ENCODE measurements around the gene GIGYF1.

Gene GIGYF1

DNA sequence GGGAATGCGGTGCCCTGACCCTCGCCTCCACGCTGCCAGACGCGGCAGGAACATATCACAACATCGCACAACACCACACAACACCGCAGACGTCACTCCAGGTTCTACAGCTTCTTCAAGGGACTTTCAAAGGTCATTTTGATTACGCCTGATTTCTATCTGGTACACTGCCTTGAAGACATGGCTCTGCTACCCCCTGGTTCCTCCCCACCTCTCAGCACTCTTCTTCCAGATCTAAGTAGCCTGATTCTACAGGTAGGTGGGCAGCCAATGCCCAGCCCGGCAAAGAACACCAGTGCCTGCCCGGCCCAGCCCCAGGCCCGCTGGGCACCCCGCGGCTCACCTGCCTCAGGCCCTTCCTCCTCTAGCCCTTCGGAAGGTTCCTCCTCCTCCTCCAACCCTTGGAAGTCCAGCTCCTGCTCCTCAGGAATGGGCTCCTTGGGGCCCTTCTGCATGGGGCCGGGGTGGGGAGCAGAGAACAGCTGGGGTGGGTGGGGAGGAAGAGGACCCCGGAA, 8.4 kb downstream of the GIGYF1 start:
- H3K36me3 ChIP-seq (ENCODE audit: insufficient read depth), result no peaks in the 10 kb centered on the region; the same call in 1 of the 2 replicates
- H3K9ac ChIP-seq, result no peak overlapping the region
- H3K27ac ChIP-seq, result no peak overlapping the region
- no peaks in the 10 kb centered on the region for H3K4me1 ChIP-seq (ENCODE audit: low read depth, poor library complexity, severe bottlenecking)
- H3K4me3 ChIP-seq (IDR thresholded peaks at IDR 0.05; ENCODE audit: insufficient read depth, low read depth, low read length), result no peak overlapping the region
- no peaks in the 10 kb centered on the region for H3K27me3 ChIP-seq (ENCODE audit: insufficient read depth, low read depth)
- H3K79me2 ChIP-seq (ENCODE audit: insufficient read depth, low read depth), result peaks cover 22% of the 10 kb centered on the region; the same call in 1 of the 2 replicates
- H2AFZ ChIP-seq (ENCODE audit: low read depth), result no peak overlapping the region
- TF ChIP-seq, protein P1, sequence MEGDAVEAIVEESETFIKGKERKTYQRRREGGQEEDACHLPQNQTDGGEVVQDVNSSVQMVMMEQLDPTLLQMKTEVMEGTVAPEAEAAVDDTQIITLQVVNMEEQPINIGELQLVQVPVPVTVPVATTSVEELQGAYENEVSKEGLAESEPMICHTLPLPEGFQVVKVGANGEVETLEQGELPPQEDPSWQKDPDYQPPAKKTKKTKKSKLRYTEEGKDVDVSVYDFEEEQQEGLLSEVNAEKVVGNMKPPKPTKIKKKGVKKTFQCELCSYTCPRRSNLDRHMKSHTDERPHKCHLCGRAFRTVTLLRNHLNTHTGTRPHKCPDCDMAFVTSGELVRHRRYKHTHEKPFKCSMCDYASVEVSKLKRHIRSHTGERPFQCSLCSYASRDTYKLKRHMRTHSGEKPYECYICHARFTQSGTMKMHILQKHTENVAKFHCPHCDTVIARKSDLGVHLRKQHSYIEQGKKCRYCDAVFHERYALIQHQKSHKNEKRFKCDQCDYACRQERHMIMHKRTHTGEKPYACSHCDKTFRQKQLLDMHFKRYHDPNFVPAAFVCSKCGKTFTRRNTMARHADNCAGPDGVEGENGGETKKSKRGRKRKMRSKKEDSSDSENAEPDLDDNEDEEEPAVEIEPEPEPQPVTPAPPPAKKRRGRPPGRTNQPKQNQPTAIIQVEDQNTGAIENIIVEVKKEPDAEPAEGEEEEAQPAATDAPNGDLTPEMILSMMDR (conservative IDR thresholded peaks at IDR 0.05; ENCODE audit: low read depth, low read length), result no peak
- H4K20me1 ChIP-seq (ENCODE audit: insufficient read depth), result no peaks in the 10 kb centered on the region
- no peak overlapping the region for H3K4me2 ChIP-seq

GRCh38 chr7:100685049-100685605, 8.9 kb downstream of the GIGYF1 start:
- no peak overlapping the region for H3K9ac ChIP-seq
- H3K4me2 ChIP-seq, result no peak overlapping the region
- TF ChIP-seq, protein P1 (conservative IDR thresholded peaks at IDR 0.05; ENCODE audit: low read depth, low read length), result no peak
- peaks cover under 1% of the 10 kb centered on the region for H3K4me1 ChIP-seq (ENCODE audit: low read depth, poor library complexity, severe bottlenecking)
- peaks cover 17% of the 10 kb centered on the region; the same call in 1 of the 2 replicates for H3K79me2 ChIP-seq (ENCODE audit: insufficient read depth, low read depth)
- no peaks in the 10 kb centered on the region; the same call in 1 of the 2 replicates for H3K36me3 ChIP-seq (ENCODE audit: insufficient read depth)
- no peaks in the 10 kb centered on the region for H4K20me1 ChIP-seq (ENCODE audit: insufficient read depth)
- no peak overlapping the region for H2AFZ ChIP-seq (ENCODE audit: low read depth)
- no peaks in the 10 kb centered on the region for H3K27me3 ChIP-seq (ENCODE audit: insufficient read depth, low read depth)
- H3K27ac ChIP-seq, result no peak overlapping the region
- H3K4me3 ChIP-seq (IDR thresholded peaks at IDR 0.05; ENCODE audit: insufficient read depth, low read depth, low read length), result no peak overlapping the region

- no peaks in the 10 kb centered on the region for H4K20me1 ChIP-seq (ENCODE audit: insufficient read depth)
- TF ChIP-seq, protein P1 (conservative IDR thresholded peaks at IDR 0.05; ENCODE audit: low read depth, low read length), result no peak
- no peak overlapping the region for H3K9ac ChIP-seq
- H3K27ac ChIP-seq, result no peak overlapping the region
- H3K4me3 ChIP-seq (IDR thresholded peaks at IDR 0.05; ENCODE audit: insufficient read depth, low read depth, low read length), result no peak overlapping the region
- H3K4me1 ChIP-seq (ENCODE audit: low read depth, poor library complexity, severe bottlenecking), result peaks cover 4% of the 10 kb centered on the region
- peaks cover 11% of the 10 kb centered on the region; the same call in 1 of the 2 replicates for H3K79me2 ChIP-seq (ENCODE audit: insufficient read depth, low read depth)
- no peaks in the 10 kb centered on the region; the same call in 1 of the 2 replicates for H3K36me3 ChIP-seq (ENCODE audit: insufficient read depth)
- no peaks in the 10 kb centered on the region for H3K27me3 ChIP-seq (ENCODE audit: insufficient read depth, low read depth)
- no peak overlapping the region for H3K4me2 ChIP-seq
- no peak overlapping the region for H2AFZ ChIP-seq (ENCODE audit: low read depth)
Measured at GRCh38 chr7:100684534-100685042, 9.5 kb downstream of the GIGYF1 start.

DNA sequence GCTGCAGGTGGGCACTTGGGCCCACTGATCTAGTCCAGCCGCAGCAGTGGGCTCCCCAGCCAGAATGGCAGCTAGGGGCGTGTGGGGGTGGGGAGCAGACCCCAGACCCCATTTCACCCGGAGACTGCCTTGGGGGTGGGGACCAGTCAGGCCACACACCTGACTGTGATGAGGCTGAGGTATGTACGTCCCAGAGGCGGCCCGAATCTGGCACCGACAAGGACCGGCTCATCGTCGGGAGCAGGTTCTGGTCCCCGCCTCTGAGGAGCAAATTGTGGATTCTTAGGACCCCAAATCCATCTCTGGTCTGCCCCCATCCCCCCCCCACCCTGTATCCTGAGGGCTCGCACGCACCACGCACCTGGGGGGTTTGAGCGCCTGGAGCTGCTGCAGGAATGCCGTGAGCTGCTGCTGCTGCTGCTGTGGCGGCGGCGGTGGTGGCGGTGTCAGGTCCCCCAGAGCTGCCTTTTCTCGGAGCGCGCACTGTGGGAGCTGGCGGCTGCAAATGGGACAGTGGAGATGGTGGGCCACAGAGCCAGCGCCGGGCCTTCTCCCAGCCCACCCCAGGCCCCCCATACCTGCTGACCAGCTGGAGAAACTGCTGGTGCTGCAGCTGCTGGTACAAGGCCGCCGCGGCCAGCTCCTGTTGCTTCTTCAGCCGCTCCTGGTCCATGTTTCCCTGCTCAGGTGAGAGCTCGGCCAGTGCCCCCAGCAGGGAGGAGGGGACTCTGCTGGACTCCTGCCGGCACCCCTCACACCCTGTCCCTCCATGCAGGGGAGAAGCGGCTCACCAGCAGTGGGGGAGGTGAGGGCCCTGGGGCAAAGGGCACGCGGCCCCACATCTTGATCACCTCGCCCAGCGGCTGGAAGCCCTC, 10.2 kb downstream of the GIGYF1 start:
- H4K20me1 ChIP-seq (ENCODE audit: insufficient read depth), result no peaks in the 10 kb centered on the region
- H2AFZ ChIP-seq (ENCODE audit: low read depth), result no peak overlapping the region
- peaks cover 3% of the 10 kb centered on the region; the same call in 1 of the 2 replicates for H3K36me3 ChIP-seq (ENCODE audit: insufficient read depth)

More for the DNA sequence above, 10.2 kb downstream of the GIGYF1 start:
- no peak overlapping the region for H3K9ac ChIP-seq
- H3K27ac ChIP-seq, result no peak overlapping the region
- no peaks in the 10 kb centered on the region for H3K27me3 ChIP-seq (ENCODE audit: insufficient read depth, low read depth)
- peaks cover 6% of the 10 kb centered on the region; the same call in 1 of the 2 replicates for H3K79me2 ChIP-seq (ENCODE audit: insufficient read depth, low read depth)
- TF ChIP-seq, protein P1 (conservative IDR thresholded peaks at IDR 0.05; ENCODE audit: low read depth, low read length), result no peak
- no peak overlapping the region for H3K4me2 ChIP-seq
- peaks cover 4% of the 10 kb centered on the region for H3K4me1 ChIP-seq (ENCODE audit: low read depth, poor library complexity, severe bottlenecking)
- no peak overlapping the region for H3K4me3 ChIP-seq (IDR thresholded peaks at IDR 0.05; ENCODE audit: insufficient read depth, low read depth, low read length)
